Natural killer cell (primary cell): ENCODE data around the gene HIRA. TPM values are rescaled to one million over a fixed set of nuclear protein-coding genes. Genes with fewer than 3 reads are reported as not detected.
A peak's percentile ranks its signal among the peaks of the same experiment; 100 is the strongest.

Experiments
- ATAC-seq, 3 donors: fragments of 150-1000 bp in 2 of 3; fragments of 200-7000 bp in 1 of 3; cut with Tn5 transposase; 1 replicate in 1 of 3; 2 replicates in 2 of 3; pipeline ENCODE4 v1.10.0; 2021; ENCODE audit warnings: mild to moderate bottlenecking in 2 of 3, moderate library complexity in 2 of 3
- DNase-seq, 2 donors: peaks; one replicate each; pipeline versions ENCODE4 v3.0.0 to v3.0.0-alpha.2; 2013 to 2021; ENCODE audit warnings: mixed read lengths in 1 of 2
- H3K27ac ChIP-seq: one replicate; pipeline ENCODE4 v1.5.1; 2013; ENCODE audit warnings: mild to moderate bottlenecking, low read length
- H3K27me3 ChIP-seq: one replicate; pipeline ENCODE4 v1.6.1; 2013; ENCODE audit warnings: low read length; ENCODE audit not compliant: control insufficient read depth, insufficient read depth
- H3K36me3 ChIP-seq: one replicate; pipeline ENCODE4 v1.6.1; 2013; ENCODE audit warnings: low read length; ENCODE audit not compliant: control insufficient read depth, insufficient read depth
- H3K4me1 ChIP-seq: one replicate; pipeline ENCODE4 v1.6.1; 2013; ENCODE audit warnings: low read length; ENCODE audit not compliant: control insufficient read depth, insufficient read depth
- H3K4me3 ChIP-seq: one replicate; pipeline ENCODE4 v1.5.1; 2013; ENCODE audit warnings: low read length
- H3K9me3 ChIP-seq: one replicate; pipeline ENCODE4 v1.6.1; 2013; ENCODE audit warnings: low read length; ENCODE audit not compliant: control insufficient read depth, insufficient read depth
- H3K27ac Mint-ChIP-seq, 2 donors: one replicate each; pipeline ENCODE4 v1.8.0; 2022; ENCODE audit warnings: mild to moderate bottlenecking in 2 of 2, mixed read lengths in 2 of 2, moderate library complexity in 1 of 2
- H3K27me3 Mint-ChIP-seq, 2 donors: one replicate each; pipeline ENCODE4 v1.8.0; 2022; ENCODE audit warnings: low read depth in 2 of 2, mixed read lengths in 2 of 2
- H3K36me3 Mint-ChIP-seq: one replicate; pipeline ENCODE4 v1.8.0; 2022; ENCODE audit warnings: mixed read lengths
- H3K4me1 Mint-ChIP-seq, 2 donors: one replicate each; pipeline ENCODE4 v1.8.0; 2022; ENCODE audit warnings: mixed read lengths in 2 of 2
- H3K4me3 Mint-ChIP-seq: one replicate; pipeline ENCODE4 v1.8.0; 2022; ENCODE audit warnings: mild to moderate bottlenecking, moderate library complexity, mixed read lengths
- H3K9me3 Mint-ChIP-seq, 2 donors: one replicate each; pipeline ENCODE4 v1.8.0; 2022; ENCODE audit warnings: mixed read lengths in 2 of 2
- WGBS: methylation state at CpG from one replicate; pipeline ENCODE4 v1.1.7; 2013; ENCODE audit warnings: missing lambda C conversion rate; ENCODE audit not compliant: insufficient coverage; 5-methylcytosine and 5-hydroxymethylcytosine counted together
- intact Hi-C: fragments of 100-400 bp; cut with micrococcal nuclease; formaldehyde crosslinking; loops from one replicate; pipeline ENCODE4 v1.14.2; 2022
- total RNA-seq, 4 donors: library from RNA; stranded (reverse); fragments of 120-200 nt in 1 of 4; gene quantifications; one replicate each; pipeline versions ENCODE4 v1.2.3 to v1.2.4, GENCODE V29; 2013 to 2022
- TF ChIP-seq, protein P1 (sequence below): fragments of 200-600 bp; IDR thresholded peaks from one replicate; pipeline ENCODE4 v1.8.0; 2022; ENCODE audit warnings: antibody characterized with exemption

Gene HIRA, protein sequence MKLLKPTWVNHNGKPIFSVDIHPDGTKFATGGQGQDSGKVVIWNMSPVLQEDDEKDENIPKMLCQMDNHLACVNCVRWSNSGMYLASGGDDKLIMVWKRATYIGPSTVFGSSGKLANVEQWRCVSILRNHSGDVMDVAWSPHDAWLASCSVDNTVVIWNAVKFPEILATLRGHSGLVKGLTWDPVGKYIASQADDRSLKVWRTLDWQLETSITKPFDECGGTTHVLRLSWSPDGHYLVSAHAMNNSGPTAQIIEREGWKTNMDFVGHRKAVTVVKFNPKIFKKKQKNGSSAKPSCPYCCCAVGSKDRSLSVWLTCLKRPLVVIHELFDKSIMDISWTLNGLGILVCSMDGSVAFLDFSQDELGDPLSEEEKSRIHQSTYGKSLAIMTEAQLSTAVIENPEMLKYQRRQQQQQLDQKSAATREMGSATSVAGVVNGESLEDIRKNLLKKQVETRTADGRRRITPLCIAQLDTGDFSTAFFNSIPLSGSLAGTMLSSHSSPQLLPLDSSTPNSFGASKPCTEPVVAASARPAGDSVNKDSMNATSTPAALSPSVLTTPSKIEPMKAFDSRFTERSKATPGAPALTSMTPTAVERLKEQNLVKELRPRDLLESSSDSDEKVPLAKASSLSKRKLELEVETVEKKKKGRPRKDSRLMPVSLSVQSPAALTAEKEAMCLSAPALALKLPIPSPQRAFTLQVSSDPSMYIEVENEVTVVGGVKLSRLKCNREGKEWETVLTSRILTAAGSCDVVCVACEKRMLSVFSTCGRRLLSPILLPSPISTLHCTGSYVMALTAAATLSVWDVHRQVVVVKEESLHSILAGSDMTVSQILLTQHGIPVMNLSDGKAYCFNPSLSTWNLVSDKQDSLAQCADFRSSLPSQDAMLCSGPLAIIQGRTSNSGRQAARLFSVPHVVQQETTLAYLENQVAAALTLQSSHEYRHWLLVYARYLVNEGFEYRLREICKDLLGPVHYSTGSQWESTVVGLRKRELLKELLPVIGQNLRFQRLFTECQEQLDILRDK
- total RNA-seq, result 10 to 100 TPM; 49.6 to 75.9 (median 50.9) TPM
- total RNA-seq (2013), result 24.9 TPM

DNA sequence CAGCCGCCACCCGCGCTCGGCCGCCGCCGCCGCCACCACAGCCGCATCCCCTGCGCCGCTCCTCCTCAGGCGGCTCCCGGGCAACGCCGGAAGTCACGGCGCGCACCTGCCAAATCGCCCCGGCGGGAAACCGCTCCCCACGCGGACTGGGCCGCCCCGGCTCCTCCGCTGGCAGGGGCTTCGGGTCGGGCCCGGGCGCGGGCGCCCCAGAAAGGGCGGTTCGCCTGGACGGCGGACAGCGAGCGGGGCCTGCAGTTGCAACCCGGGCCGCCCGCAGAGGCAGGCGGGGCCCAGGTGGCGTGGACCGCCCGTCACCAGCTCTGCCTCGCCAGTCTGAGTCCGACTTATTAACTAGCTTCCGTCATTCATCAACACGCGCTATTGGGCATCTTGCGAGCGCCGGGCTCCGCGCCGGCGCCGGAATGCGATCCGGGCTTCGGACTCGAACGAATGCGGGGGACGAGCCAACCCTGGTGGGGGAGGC lies at the start of gene HIRA:
Gene HIRA, minus strand, starts transcription at position 85 of the 484 bp plus-strand sequence. CDS start 257 bp downstream, outside the sequence.
- H3K4me3 ChIP-seq, result peak within 1 kb of the TSS; percentile 95
- no peaks in the 10 kb centered on the region for H3K9me3 ChIP-seq
- DNase-seq, result peak; percentile 87 to 90
- WGBS, result under 1% methylated on average over 66 of the region's 66 CpGs
- peaks cover 34 to 43% of the 10 kb centered on the region in 2 donors for H3K4me1 Mint-ChIP-seq
- H3K36me3 ChIP-seq, result peaks cover 15% of the 10 kb centered on the region
- no peaks in the 10 kb centered on the region for H3K27me3 ChIP-seq
- no peaks in the 10 kb centered on the region for H3K9me3 Mint-ChIP-seq
- TF ChIP-seq, protein P1, sequence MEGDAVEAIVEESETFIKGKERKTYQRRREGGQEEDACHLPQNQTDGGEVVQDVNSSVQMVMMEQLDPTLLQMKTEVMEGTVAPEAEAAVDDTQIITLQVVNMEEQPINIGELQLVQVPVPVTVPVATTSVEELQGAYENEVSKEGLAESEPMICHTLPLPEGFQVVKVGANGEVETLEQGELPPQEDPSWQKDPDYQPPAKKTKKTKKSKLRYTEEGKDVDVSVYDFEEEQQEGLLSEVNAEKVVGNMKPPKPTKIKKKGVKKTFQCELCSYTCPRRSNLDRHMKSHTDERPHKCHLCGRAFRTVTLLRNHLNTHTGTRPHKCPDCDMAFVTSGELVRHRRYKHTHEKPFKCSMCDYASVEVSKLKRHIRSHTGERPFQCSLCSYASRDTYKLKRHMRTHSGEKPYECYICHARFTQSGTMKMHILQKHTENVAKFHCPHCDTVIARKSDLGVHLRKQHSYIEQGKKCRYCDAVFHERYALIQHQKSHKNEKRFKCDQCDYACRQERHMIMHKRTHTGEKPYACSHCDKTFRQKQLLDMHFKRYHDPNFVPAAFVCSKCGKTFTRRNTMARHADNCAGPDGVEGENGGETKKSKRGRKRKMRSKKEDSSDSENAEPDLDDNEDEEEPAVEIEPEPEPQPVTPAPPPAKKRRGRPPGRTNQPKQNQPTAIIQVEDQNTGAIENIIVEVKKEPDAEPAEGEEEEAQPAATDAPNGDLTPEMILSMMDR, result no peak
- ATAC-seq, result peak; percentile 44 to 72 (median 56)
- peaks cover 6% of the 10 kb centered on the region for H3K36me3 Mint-ChIP-seq
- H3K4me1 ChIP-seq, result peaks cover 43% of the 10 kb centered on the region
- intact Hi-C loops, result loop anchor here (1.0 to 10.0 kb wide), 4 partner anchors 12 to 307 kb away; partner anchors contain the start of genes C22orf39, CDC45, DGCR2 and UFD1
- peak within 1 kb of the TSS; percentile 97 for H3K4me3 Mint-ChIP-seq
- no peaks in the 10 kb centered on the region for H3K27me3 Mint-ChIP-seq
- peak within 1 kb of the TSS; percentile 97 for H3K27ac ChIP-seq
- peak within 1 kb of the TSS; percentile 93 to 100 for H3K27ac Mint-ChIP-seq

DNA sequence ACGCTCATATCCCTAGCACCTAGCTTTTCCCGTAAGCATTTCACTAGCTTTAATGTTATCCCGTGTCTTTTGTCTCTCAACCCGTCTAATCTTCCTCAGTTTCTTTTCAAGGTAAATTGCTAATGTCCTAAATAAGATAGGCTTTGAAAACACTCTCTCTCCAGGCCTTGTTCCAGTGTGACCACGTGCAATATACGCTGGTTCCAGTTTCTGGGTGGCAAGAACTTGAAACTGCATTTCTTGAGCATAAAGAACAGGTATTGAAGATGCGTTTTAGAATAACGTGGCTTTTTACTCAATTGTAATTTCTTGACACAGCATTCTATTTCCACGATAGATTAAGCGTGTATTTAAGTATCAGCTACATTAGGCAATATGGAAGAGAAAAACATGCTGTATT lies 49.3 kb upstream of the HIRA start:
- Histone ChIP-seq H3K27me3 (no peaks in the 10 kb centered on the region), H3K36me3 (no peaks in the 10 kb centered on the region), H3K27ac (no peak overlapping the region), H3K9me3 (no peaks in the 10 kb centered on the region), H3K4me1 (peaks cover 15% of the 10 kb centered on the region), H3K4me3 (no peak overlapping the region)
- Mint-ChIP-seq H3K27ac (peak overlapping the region in 1 of 2 donors; percentile 99), H3K27me3 (no peaks in the 10 kb centered on the region), H3K4me1 (peaks cover 24 to 35% of the 10 kb centered on the region in 2 donors), H3K9me3 (no peaks in the 10 kb centered on the region), H3K36me3 (no peaks in the 10 kb centered on the region), H3K4me3 (peak overlapping the region; percentile 98)
- DNase-seq (no peak), ATAC-seq (no peak)
- intact Hi-C loops, result no loop called here
- 85% methylated on average over 10 of the region's 10 CpGs for WGBS
- TF ChIP-seq, protein P1, result no peak

DNA sequence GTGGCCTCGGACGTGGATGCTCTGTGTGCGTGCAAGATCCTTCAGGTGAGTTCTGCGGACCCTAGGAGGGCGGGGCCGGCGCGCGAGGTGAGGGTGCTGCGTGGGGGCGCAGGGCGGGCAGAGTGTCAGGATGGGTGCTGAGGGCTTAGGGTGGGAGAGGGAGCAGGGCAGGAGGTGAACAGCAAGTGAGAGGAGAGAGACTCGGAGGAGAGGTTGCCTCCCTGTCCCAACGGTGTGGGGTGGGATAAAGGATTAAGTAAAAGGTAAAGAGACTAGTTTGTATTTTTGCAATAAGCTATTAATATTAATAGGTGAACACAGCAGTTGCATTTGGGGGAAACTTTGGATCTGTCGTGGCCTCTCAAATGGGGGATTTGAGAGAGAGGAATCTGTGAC lies 48.6 kb upstream of the HIRA start:
- 2% methylated on average over 15 of the region's 15 CpGs for WGBS
- H3K9me3 ChIP-seq, result no peaks in the 10 kb centered on the region
- Mint-ChIP-seq H3K27me3 (no peaks in the 10 kb centered on the region), H3K4me3 (peak overlapping the region; percentile 98), H3K4me1 (peaks cover 27 to 40% of the 10 kb centered on the region in 2 donors), H3K9me3 (no peaks in the 10 kb centered on the region), H3K27ac (peak overlapping the region; percentile 99), H3K36me3 (no peaks in the 10 kb centered on the region)
- intact Hi-C loops, result no loop called here
- TF ChIP-seq, protein P1, result no peak
- no peak overlapping the region for H3K27ac ChIP-seq
- peaks cover 15% of the 10 kb centered on the region for H3K4me1 ChIP-seq
- H3K36me3 ChIP-seq, result peaks cover 2% of the 10 kb centered on the region
- DNase-seq, result no peak
- no peaks in the 10 kb centered on the region for H3K27me3 ChIP-seq
- H3K4me3 ChIP-seq, result peak overlapping the region; percentile 59
- no peak for ATAC-seq
